ENCODE data around the gene ADGRG3.

The ADGRG3 gene

GRCh38 chr16:57730771-57731730 lies 62.9 kb downstream of the ADGRG3 start:
- H3K4me3 ChIP-seq (ENCODE audit: low read depth, low read length): no peak overlapping the region
- TF ChIP-seq CTCF (IDR thresholded peaks at IDR 0.05; ENCODE audit: borderline replicate concordance, insufficient read depth, low read depth, low read length): no peak

- TF ChIP-seq CTCF (IDR thresholded peaks at IDR 0.05; ENCODE audit: borderline replicate concordance, insufficient read depth, low read depth, low read length): no peak
- H3K4me3 ChIP-seq (ENCODE audit: low read depth, low read length): no peak overlapping the region
Measured at GRCh38 chr16:57732037-57732436, 63.9 kb downstream of the ADGRG3 start.

- no peak for TF ChIP-seq CTCF (IDR thresholded peaks at IDR 0.05; ENCODE audit: borderline replicate concordance, insufficient read depth, low read depth, low read length)
- H3K4me3 ChIP-seq (ENCODE audit: low read depth, low read length): no peak overlapping the region
Measured at GRCh38 chr16:57732714-57733113, 64.6 kb downstream of the ADGRG3 start.

- TF ChIP-seq CTCF (IDR thresholded peaks at IDR 0.05; ENCODE audit: borderline replicate concordance, insufficient read depth, low read depth, low read length): no peak
- peak overlapping the region; percentile 65 for H3K4me3 ChIP-seq (ENCODE audit: low read depth, low read length)
Measured at GRCh38 chr16:57734308-57734924, 66.3 kb downstream of the ADGRG3 start.

GRCh38 chr16:57734925-57735754 lies 67.0 kb downstream of the ADGRG3 start:
- peak overlapping the region; percentile 95 for H3K4me3 ChIP-seq (ENCODE audit: low read depth, low read length)
- no peak for TF ChIP-seq CTCF (IDR thresholded peaks at IDR 0.05; ENCODE audit: borderline replicate concordance, insufficient read depth, low read depth, low read length)

- no peak for TF ChIP-seq CTCF (IDR thresholded peaks at IDR 0.05; ENCODE audit: borderline replicate concordance, insufficient read depth, low read depth, low read length)
- H3K4me3 ChIP-seq (ENCODE audit: low read depth, low read length): peak within 1 kb of the TSS; percentile 95
Measured at GRCh38 chr16:57735755-57736418, 67.8 kb downstream of the ADGRG3 start, which contains the start of gene KATNB1. Gene KATNB1, plus strand, starts transcription at chr16:57735770. Its CDS starts 1,474 bp downstream, at chr16:57737244.
